Measurements from ENCODE around the gene USP24. TPM values are rescaled to one million over a fixed set of nuclear protein-coding genes. Genes with fewer than 3 reads are reported as not detected.
"Not testable (repeated sequence)": the region's sequence is repeated elsewhere in the genome, so short reads cannot be mapped to it uniquely, and the experiment has no call there.

The USP24 gene
- total RNA-seq, 1 experiment from 2014 or later = 40.9 TPM

DNA sequence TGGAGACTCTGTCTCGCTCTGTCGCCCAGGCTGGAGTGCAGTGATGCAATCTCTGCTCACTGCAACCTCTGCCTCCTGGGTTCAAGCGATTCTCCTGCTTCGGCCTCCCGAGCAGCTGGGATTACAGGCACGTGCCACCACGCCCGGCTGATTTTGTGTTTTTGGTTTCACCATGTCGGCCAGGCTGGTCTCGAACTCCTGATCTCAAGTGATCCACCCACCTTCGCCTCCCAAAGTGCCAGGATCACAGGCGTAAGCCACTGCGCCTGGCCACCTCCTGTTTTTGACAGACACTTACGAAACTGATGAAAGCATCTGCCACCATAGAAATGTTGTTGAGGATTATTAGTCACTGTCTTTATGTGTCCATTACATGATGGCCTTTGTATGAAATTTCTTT is 106.2 kb downstream of the USP24 start:
- POLR2A ChIA-PET; H3K27me3 Mint-ChIP-seq (ENCODE audit: low read depth); CTCF ChIA-PET; ATAC-seq; H3K4me1 Mint-ChIP-seq; DNase-seq (ENCODE audit: low spot score); H3K27ac Mint-ChIP-seq; H3K4me3 Mint-ChIP-seq: not testable (repeated sequence)
- peaks cover 67% of the 10 kb centered on the region for H3K36me3 Mint-ChIP-seq
- peaks cover 14% of the 10 kb centered on the region for H3K9me3 Mint-ChIP-seq

- Mint-ChIP-seq H3K27me3 (ENCODE audit: low read depth) (no peaks in the 10 kb centered on the region), H3K4me1 (no peaks in the 10 kb centered on the region), H3K9me3 (peaks cover under 1% of the 10 kb centered on the region; the same call in 1 of the 2 replicates), H3K27ac (no peak overlapping the region), H3K36me3 (peaks cover 64% of the 10 kb centered on the region), H3K4me3 (no peak overlapping the region)
- ATAC-seq = no peak
- no peak for DNase-seq (ENCODE audit: low spot score)
- POLR2A ChIA-PET = no interaction called here
- TF ChIP-seq ATF1 (CRISPR knock-in tag; IDR thresholded peaks at IDR 0.05) (no peak), ZBTB43 (CRISPR knock-in tag; IDR thresholded peaks at IDR 0.05) (no peak), CBFB (CRISPR knock-in tag; IDR thresholded peaks at IDR 0.05; ENCODE audit: low read depth) (no peak), HMGA2 (CRISPR knock-in tag; IDR thresholded peaks at IDR 0.05) (no peak), E2F1 (CRISPR knock-in tag; IDR thresholded peaks at IDR 0.05) (no peak)
- TF ChIP-seq, protein P1, sequence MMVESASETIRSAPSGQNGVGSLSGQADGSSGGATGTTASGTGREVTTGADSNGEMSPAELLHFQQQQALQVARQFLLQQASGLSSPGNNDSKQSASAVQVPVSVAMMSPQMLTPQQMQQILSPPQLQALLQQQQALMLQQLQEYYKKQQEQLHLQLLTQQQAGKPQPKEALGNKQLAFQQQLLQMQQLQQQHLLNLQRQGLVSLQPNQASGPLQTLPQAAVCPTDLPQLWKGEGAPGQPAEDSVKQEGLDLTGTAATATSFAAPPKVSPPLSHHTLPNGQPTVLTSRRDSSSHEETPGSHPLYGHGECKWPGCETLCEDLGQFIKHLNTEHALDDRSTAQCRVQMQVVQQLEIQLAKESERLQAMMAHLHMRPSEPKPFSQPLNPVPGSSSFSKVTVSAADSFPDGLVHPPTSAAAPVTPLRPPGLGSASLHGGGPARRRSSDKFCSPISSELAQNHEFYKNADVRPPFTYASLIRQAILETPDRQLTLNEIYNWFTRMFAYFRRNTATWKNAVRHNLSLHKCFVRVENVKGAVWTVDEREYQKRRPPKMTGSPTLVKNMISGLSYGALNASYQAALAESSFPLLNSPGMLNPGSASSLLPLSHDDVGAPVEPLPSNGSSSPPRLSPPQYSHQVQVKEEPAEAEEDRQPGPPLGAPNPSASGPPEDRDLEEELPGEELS (CRISPR knock-in tag; IDR thresholded peaks at IDR 0.05) = no peak
- CTCF ChIA-PET = no interaction called here
Observed at GRCh38 chr1:55107101-55107500, 108.1 kb downstream of the USP24 start.

DNA sequence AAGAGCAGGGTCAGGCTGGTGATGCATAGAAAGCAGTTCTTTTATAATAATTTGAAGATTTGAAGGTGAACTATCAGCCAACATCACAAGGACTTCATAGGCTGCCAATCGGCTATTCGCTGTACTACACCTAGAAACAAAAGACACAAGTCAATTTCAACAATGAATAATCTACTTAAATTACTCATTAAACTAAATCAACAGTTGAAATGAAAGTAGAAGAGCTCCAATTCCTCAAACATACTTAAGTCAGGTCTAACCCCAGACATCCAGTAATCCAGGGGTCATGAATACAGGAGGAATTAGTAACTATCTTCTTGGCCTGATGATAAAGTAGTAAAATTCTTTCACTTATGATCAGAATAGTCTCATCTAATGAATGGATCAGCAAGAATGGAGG is 111.3 kb downstream of the USP24 start:
- DNase-seq (ENCODE audit: low spot score) = no peak
- Mint-ChIP-seq H3K9me3 (no peaks in the 10 kb centered on the region), H3K27me3 (ENCODE audit: low read depth) (no peaks in the 10 kb centered on the region), H3K27ac (no peak overlapping the region), H3K4me1 (peaks cover under 1% of the 10 kb centered on the region; the same call in 1 of the 2 replicates), H3K36me3 (peaks cover 71% of the 10 kb centered on the region), H3K4me3 (no peak overlapping the region)
- POLR2A ChIA-PET = no interaction called here
- ATAC-seq = no peak
- CTCF ChIA-PET = no interaction called here
- TF ChIP-seq SMAD3 (CRISPR knock-in tag; IDR thresholded peaks at IDR 0.05; ENCODE audit: borderline replicate concordance) (no peak), CREB1 (CRISPR knock-in tag; IDR thresholded peaks at IDR 0.05) (no peak), SP1 (CRISPR knock-in tag; conservative IDR thresholded peaks at IDR 0.05) (no peak), ZNF423 (CRISPR knock-in tag; IDR thresholded peaks at IDR 0.05) (no peak), FOXJ3 (CRISPR knock-in tag; IDR thresholded peaks at IDR 0.05; ENCODE audit: borderline replicate concordance) (no peak), ZSCAN18 (CRISPR knock-in tag; IDR thresholded peaks at IDR 0.05) (no peak)
- TF ChIP-seq, protein P2, sequence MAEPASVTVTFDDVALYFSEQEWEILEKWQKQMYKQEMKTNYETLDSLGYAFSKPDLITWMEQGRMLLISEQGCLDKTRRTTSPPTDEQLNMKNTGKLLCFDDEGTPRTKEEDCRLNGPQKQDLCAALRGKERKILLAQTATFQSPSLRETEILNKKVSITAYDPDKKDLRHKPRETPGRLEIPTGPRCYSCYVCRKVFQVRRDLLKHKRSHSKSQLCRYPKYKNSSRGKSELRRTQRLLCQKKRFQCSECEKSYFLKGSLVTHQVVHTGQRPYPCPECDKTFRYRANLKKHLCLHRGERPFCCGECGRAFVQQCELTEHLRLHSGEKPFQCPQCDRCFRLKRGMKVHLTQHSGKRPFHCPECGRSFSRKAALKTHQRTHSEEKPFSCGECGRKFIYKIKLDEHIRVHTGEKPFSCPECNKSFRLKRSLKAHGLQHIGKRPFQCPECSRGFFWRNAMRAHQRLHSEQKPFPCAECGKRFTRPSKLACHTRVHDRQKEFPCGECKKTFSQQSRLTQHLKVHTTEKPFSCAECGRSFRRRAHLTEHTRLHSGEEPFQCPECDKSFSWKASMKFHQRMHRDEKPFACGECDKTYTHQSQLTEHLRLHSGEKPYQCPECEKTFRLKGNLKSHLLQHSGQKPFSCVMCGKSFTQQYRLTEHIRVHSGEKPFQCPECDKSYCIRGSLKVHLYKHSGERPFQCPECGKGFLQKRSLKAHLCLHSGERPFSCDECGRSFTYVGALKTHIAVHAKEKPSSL (CRISPR knock-in tag; conservative IDR thresholded peaks at IDR 0.05) = no peak
- TF ChIP-seq, protein P3, sequence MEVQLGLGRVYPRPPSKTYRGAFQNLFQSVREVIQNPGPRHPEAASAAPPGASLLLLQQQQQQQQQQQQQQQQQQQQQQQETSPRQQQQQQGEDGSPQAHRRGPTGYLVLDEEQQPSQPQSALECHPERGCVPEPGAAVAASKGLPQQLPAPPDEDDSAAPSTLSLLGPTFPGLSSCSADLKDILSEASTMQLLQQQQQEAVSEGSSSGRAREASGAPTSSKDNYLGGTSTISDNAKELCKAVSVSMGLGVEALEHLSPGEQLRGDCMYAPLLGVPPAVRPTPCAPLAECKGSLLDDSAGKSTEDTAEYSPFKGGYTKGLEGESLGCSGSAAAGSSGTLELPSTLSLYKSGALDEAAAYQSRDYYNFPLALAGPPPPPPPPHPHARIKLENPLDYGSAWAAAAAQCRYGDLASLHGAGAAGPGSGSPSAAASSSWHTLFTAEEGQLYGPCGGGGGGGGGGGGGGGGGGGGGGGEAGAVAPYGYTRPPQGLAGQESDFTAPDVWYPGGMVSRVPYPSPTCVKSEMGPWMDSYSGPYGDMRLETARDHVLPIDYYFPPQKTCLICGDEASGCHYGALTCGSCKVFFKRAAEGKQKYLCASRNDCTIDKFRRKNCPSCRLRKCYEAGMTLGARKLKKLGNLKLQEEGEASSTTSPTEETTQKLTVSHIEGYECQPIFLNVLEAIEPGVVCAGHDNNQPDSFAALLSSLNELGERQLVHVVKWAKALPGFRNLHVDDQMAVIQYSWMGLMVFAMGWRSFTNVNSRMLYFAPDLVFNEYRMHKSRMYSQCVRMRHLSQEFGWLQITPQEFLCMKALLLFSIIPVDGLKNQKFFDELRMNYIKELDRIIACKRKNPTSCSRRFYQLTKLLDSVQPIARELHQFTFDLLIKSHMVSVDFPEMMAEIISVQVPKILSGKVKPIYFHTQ (CRISPR knock-in tag; IDR thresholded peaks at IDR 0.05) = no peak
- TF ChIP-seq, protein P4, sequence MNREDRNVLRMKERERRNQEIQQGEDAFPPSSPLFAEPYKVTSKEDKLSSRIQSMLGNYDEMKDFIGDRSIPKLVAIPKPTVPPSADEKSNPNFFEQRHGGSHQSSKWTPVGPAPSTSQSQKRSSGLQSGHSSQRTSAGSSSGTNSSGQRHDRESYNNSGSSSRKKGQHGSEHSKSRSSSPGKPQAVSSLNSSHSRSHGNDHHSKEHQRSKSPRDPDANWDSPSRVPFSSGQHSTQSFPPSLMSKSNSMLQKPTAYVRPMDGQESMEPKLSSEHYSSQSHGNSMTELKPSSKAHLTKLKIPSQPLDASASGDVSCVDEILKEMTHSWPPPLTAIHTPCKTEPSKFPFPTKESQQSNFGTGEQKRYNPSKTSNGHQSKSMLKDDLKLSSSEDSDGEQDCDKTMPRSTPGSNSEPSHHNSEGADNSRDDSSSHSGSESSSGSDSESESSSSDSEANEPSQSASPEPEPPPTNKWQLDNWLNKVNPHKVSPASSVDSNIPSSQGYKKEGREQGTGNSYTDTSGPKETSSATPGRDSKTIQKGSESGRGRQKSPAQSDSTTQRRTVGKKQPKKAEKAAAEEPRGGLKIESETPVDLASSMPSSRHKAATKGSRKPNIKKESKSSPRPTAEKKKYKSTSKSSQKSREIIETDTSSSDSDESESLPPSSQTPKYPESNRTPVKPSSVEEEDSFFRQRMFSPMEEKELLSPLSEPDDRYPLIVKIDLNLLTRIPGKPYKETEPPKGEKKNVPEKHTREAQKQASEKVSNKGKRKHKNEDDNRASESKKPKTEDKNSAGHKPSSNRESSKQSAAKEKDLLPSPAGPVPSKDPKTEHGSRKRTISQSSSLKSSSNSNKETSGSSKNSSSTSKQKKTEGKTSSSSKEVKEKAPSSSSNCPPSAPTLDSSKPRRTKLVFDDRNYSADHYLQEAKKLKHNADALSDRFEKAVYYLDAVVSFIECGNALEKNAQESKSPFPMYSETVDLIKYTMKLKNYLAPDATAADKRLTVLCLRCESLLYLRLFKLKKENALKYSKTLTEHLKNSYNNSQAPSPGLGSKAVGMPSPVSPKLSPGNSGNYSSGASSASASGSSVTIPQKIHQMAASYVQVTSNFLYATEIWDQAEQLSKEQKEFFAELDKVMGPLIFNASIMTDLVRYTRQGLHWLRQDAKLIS (CRISPR knock-in tag; IDR thresholded peaks at IDR 0.05; ENCODE audit: borderline replicate concordance) = no peak
